ENCODE results near the gene DCTN4.
"Not testable (repeated sequence)": the region's sequence is repeated elsewhere in the genome, so short reads cannot be mapped to it uniquely, and the experiment has no call there.

Gene DCTN4

GRCh38 chr5:150778088-150778516 is 19.3 kb upstream of the DCTN4 start:
- no peak for DNase-seq

GRCh38 chr5:150777685-150778084 is 18.9 kb upstream of the DCTN4 start:
- no peak for DNase-seq

GRCh38 chr5:150774145-150774544 is 15.3 kb upstream of the DCTN4 start:
- DNase-seq: no peak

GRCh38 chr5:150771034-150771795 is 12.4 kb upstream of the DCTN4 start:
- no peak for DNase-seq

GRCh38 chr5:150766251-150766650 is 7.4 kb upstream of the DCTN4 start:
- no peak for DNase-seq

GRCh38 chr5:150765799-150766169 is 7.0 kb upstream of the DCTN4 start:
- no peak for DNase-seq

- DNase-seq: no peak
These were observed 6.4 kb upstream of the DCTN4 start for GRCh38 chr5:150765011-150765798.

GRCh38 chr5:150764530-150764929 is 5.7 kb upstream of the DCTN4 start:
- DNase-seq: no peak

- no peak for DNase-seq
These were observed 4.4 kb upstream of the DCTN4 start for GRCh38 chr5:150763023-150763769.

- DNase-seq: no peak
These were observed 3.4 kb upstream of the DCTN4 start for GRCh38 chr5:150762211-150762610.

- DNase-seq: no peak
These were observed 442 bp upstream of the DCTN4 start for GRCh38 chr5:150759334-150759583.

- DNase-seq: no peak
These were observed 650 bp downstream of the DCTN4 start for GRCh38 chr5:150758203-150758530.

- no peak for DNase-seq
These were observed 1.6 kb downstream of the DCTN4 start for GRCh38 chr5:150757087-150757649.

- no peak for DNase-seq
These were observed 5.0 kb downstream of the DCTN4 start for GRCh38 chr5:150753863-150754262.

GRCh38 chr5:150753463-150753862 is 5.4 kb downstream of the DCTN4 start:
- no peak for DNase-seq

- DNase-seq: no peak
These were observed 7.5 kb downstream of the DCTN4 start for GRCh38 chr5:150751096-150751891.

GRCh38 chr5:150750469-150750868 is 8.3 kb downstream of the DCTN4 start:
- DNase-seq: no peak

- DNase-seq: not testable (repeated sequence)
These were observed 15.7 kb downstream of the DCTN4 start for GRCh38 chr5:150743142-150743488.

- DNase-seq: not testable (repeated sequence)
These were observed 16.2 kb downstream of the DCTN4 start for GRCh38 chr5:150742455-150743141.

GRCh38 chr5:150740992-150741391 is 17.8 kb downstream of the DCTN4 start:
- no peak for DNase-seq

GRCh38 chr5:150738862-150739261 is 20.0 kb downstream of the DCTN4 start:
- DNase-seq: no peak

All from stimulated activated CD4-positive, alpha-beta T cell treated with anti-CD3 and anti-CD28 coated beads, Interleukin-4, amount 100 ng/mL, for 1 hour (primary cell).